IMR-90 (cell line): ENCODE results near the gene IRGQ. TPM values are rescaled to one million over a fixed set of nuclear protein-coding genes. Genes with fewer than 3 reads are reported as not detected.

Experiments used
- ATAC-seq: fragments of 200-7000 bp; cut with Tn5 transposase; 2 replicates; pipeline ENCODE4 v1.9.1; 2020; ENCODE audit warnings: low read depth, mild to moderate bottlenecking, moderate library complexity
- BruUV-seq: library from RNA; stranded (reverse); fragments of 400-500 nt; replicated peaks from 2 replicates; lab custom pipeline; 2021; lab: Mats Ljungman, UMichigan
- CTCF ChIA-PET: fragments of 300-600 bp; formaldehyde crosslinking; extraction: SDS; loops from one replicate; lab custom pipeline; 2021; ENCODE audit warnings: antibody characterized with exemption; lab: Yijun Ruan, JAX
- POLR2A ChIA-PET: fragments of 300-600 bp; sonication (Branson Sonifier 250); formaldehyde crosslinking; loops from one replicate; lab custom pipeline; 2022; ENCODE audit warnings: antibody characterized with exemption; ENCODE audit not compliant: unreplicated experiment; lab: Charles Lee
- DNase-seq: peaks from one replicate; pipeline ENCODE4 v3.0.0; 2013
- H2AFZ ChIP-seq: replicated peaks from 2 replicates; pipeline ENCODE3; 2013; ENCODE audit warnings: low read length, mild to moderate bottlenecking; ENCODE audit not compliant: poor library complexity
- H2AK5ac ChIP-seq: 2 replicates; pipeline ENCODE4 v1.6.1; 2013; ENCODE audit warnings: low read depth, low read length, inconsistent platforms
- H2AK9ac ChIP-seq: replicated peaks from 2 replicates; pipeline ENCODE3; 2013; ENCODE audit warnings: mild to moderate bottlenecking, low read depth, low read length, moderate library complexity; ENCODE audit not compliant: poor library complexity
- H2BK120ac ChIP-seq: 2 replicates; pipeline ENCODE4 v1.6.1; 2013; ENCODE audit warnings: low read depth, low read length, inconsistent platforms
- H2BK15ac ChIP-seq: 3 replicates; pipeline ENCODE4 v1.6.1; 2013; ENCODE audit warnings: low read depth, low read length, inconsistent platforms
- H2BK20ac ChIP-seq: 2 replicates; pipeline ENCODE4 v1.6.1; 2013; ENCODE audit warnings: low read depth, mild to moderate bottlenecking, inconsistent platforms, low read length, moderate library complexity
- H2BK5ac ChIP-seq: 2 replicates; pipeline ENCODE4 v1.6.1; 2013; ENCODE audit warnings: mild to moderate bottlenecking, low read depth, low read length, inconsistent platforms; ENCODE audit not compliant: poor library complexity, severe bottlenecking
- H3K14ac ChIP-seq: replicated peaks from 2 replicates; pipeline ENCODE4 v1.6.1; 2013; ENCODE audit warnings: low read depth, low read length, inconsistent platforms
- H3K18ac ChIP-seq: 2 replicates; pipeline ENCODE4 v1.6.1; 2013; ENCODE audit warnings: low read depth, low read length, control low read depth
- H3K23ac ChIP-seq: 2 replicates; pipeline ENCODE4 v1.6.1; 2013; ENCODE audit warnings: low read depth, low read length, inconsistent platforms
- H3K27ac ChIP-seq: 2 replicates; pipeline ENCODE4 v1.5.1; 2013; ENCODE audit warnings: mild to moderate bottlenecking, control low read depth, low read length; ENCODE audit not compliant: insufficient read depth
- H3K27me3 ChIP-seq: 2 replicates; pipeline ENCODE4 v1.6.1; 2013; ENCODE audit warnings: low read length; ENCODE audit not compliant: control insufficient read depth, insufficient read depth
- H3K36me3 ChIP-seq: 2 replicates; pipeline ENCODE4 v1.6.1; 2013; ENCODE audit warnings: low read length, mixed read lengths; ENCODE audit not compliant: control insufficient read depth, insufficient read depth
- H3K4ac ChIP-seq: 2 replicates; pipeline ENCODE4 v1.6.1; 2013; ENCODE audit warnings: low read depth, low read length, inconsistent platforms
- H3K4me1 ChIP-seq: 2 replicates; pipeline ENCODE4 v1.6.1; 2013; ENCODE audit warnings: low read length, mixed read lengths; ENCODE audit not compliant: control insufficient read depth, insufficient read depth
- H3K4me2 ChIP-seq: 2 replicates; pipeline ENCODE4 v1.6.1; 2013; ENCODE audit warnings: low read depth, mild to moderate bottlenecking, control low read depth, low read length, moderate library complexity
- H3K4me3 ChIP-seq: 2 replicates; pipeline ENCODE4 v1.5.1; 2013; ENCODE audit warnings: low read depth, mild to moderate bottlenecking, control low read depth, low read length, moderate library complexity; ENCODE audit not compliant: insufficient read depth
- H3K56ac ChIP-seq: 2 replicates; pipeline ENCODE4 v1.6.1; 2013; ENCODE audit warnings: low read length, inconsistent platforms; ENCODE audit not compliant: insufficient read depth; ENCODE audit errors: extremely low read depth
- H3K79me1 ChIP-seq, 2 experiments: 2 replicates each; pipeline ENCODE4 v1.6.1; 2013; ENCODE audit warnings: low read length in 2 of 2, inconsistent platforms in 1 of 2, low read depth in 1 of 2
- H3K9ac ChIP-seq: 2 replicates; pipeline ENCODE4 v1.6.1; 2013; ENCODE audit warnings: low read depth, low read length, control low read depth
- H3K9me1 ChIP-seq: 2 replicates; pipeline ENCODE4 v1.6.1; 2013; ENCODE audit warnings: low read length, inconsistent platforms; ENCODE audit not compliant: insufficient read depth
- H3K9me3 ChIP-seq: 2 replicates; pipeline ENCODE4 v1.6.1; 2013; ENCODE audit warnings: low read length; ENCODE audit not compliant: control insufficient read depth, insufficient read depth
- H4K20me1 ChIP-seq: 2 replicates; pipeline ENCODE4 v1.6.1; 2013; ENCODE audit warnings: low read length, inconsistent platforms; ENCODE audit not compliant: insufficient read depth
- H4K5ac ChIP-seq: 2 replicates; pipeline ENCODE4 v1.6.1; 2013; ENCODE audit warnings: mild to moderate bottlenecking, low read depth, low read length, control low read depth
- H4K8ac ChIP-seq, 2 experiments: 2 replicates each; pipeline ENCODE4 v1.6.1; 2013; ENCODE audit warnings: low read depth in 2 of 2, low read length in 2 of 2, control low read depth in 1 of 2, inconsistent platforms in 1 of 2
- H4K91ac ChIP-seq: 2 replicates; pipeline ENCODE4 v1.6.1; 2013; ENCODE audit warnings: low read depth, low read length, inconsistent platforms; ENCODE audit not compliant: insufficient read depth
- BHLHE40 ChIP-seq: fragments of 150-350 bp; IDR thresholded peaks from 2 replicates; pipeline ENCODE4 v1.6.1; 2016; ENCODE audit warnings: mild to moderate bottlenecking, low read depth, low read length
- CEBPB ChIP-seq: IDR thresholded peaks from 2 replicates; pipeline ENCODE4 v1.6.1; 2012; ENCODE audit warnings: low read depth, low read length, improper control_type of control experiment
- CHD1 ChIP-seq: IDR thresholded peaks from 2 replicates; pipeline ENCODE4 v1.6.1; 2012; ENCODE audit warnings: low read depth, low read length, improper control_type of control experiment
- FOS ChIP-seq: fragments of 150-350 bp; IDR thresholded peaks from 2 replicates; pipeline ENCODE4 v1.6.1; 2016; ENCODE audit warnings: low read depth, low read length
- MAFK ChIP-seq: IDR thresholded peaks from 2 replicates; pipeline ENCODE4 v1.6.1; 2012; ENCODE audit warnings: low read depth, low read length, improper control_type of control experiment
- MAZ ChIP-seq: IDR thresholded peaks from 2 replicates; pipeline ENCODE4 v1.6.1; 2012; ENCODE audit warnings: low read depth, mild to moderate bottlenecking, low read length, improper control_type of control experiment, moderate library complexity, borderline replicate concordance
- MXI1 ChIP-seq: IDR thresholded peaks from 2 replicates; pipeline ENCODE4 v1.6.1; 2012; ENCODE audit warnings: low read depth, mild to moderate bottlenecking, low read length, moderate library complexity, borderline replicate concordance
- NFE2L2 ChIP-seq: fragments of 150-350 bp; IDR thresholded peaks from 2 replicates; pipeline ENCODE4 v1.6.1; 2016; ENCODE audit warnings: low read depth, mild to moderate bottlenecking, low read length
- RAD21 ChIP-seq: IDR thresholded peaks from 2 replicates; pipeline ENCODE4 v1.6.1; 2012; ENCODE audit warnings: low read length, improper control_type of control experiment
- RCOR1 ChIP-seq: IDR thresholded peaks from 2 replicates; pipeline ENCODE4 v1.6.1; 2012; ENCODE audit warnings: mild to moderate bottlenecking, low read length, improper control_type of control experiment; ENCODE audit not compliant: insufficient replicate concordance
- RFX5 ChIP-seq: IDR thresholded peaks from 2 replicates; pipeline ENCODE4 v1.8.0; 2012; ENCODE audit warnings: low read depth, mild to moderate bottlenecking, low read length, moderate library complexity
- SMC3 ChIP-seq: fragments of 150-350 bp; IDR thresholded peaks from 2 replicates; pipeline ENCODE4 v1.6.1; 2016; ENCODE audit warnings: low read depth, mild to moderate bottlenecking, antibody characterized with exemption, low read length, moderate library complexity
- USF2 ChIP-seq: fragments of 150-350 bp; IDR thresholded peaks from 2 replicates; pipeline ENCODE4 v1.6.1; 2017; ENCODE audit warnings: mild to moderate bottlenecking, antibody characterized with exemption, low read length, low read depth
- WGBS, 2 experiments: methylation state at CpG; one replicate each; pipeline versions ENCODE4 v1.1.5 to v1.1.7; 2013; ENCODE audit warnings: missing lambda C conversion rate in 2 of 2; ENCODE audit not compliant: insufficient read length in 1 of 2; ENCODE audit errors: extremely low coverage in 2 of 2; 5-methylcytosine and 5-hydroxymethylcytosine counted together
- dilution Hi-C: fragments of 300-500 bp; cut with HindIII; formaldehyde crosslinking; loops from one replicate; pipeline ENCODE4 v1.14.3; 2018; ENCODE audit warnings: low sequenced_read_pairs; ENCODE audit not compliant: unreplicated experiment
- in situ Hi-C: fragments of 300-500 bp; cut with MboI; formaldehyde crosslinking; loops from 3 replicates; pipeline ENCODE4 v1.14.3; 2019; ENCODE audit warnings: low sequenced_read_pairs, inconsistent platforms, mixed read lengths
- intact Hi-C: fragments of 100-400 bp; cut with micrococcal nuclease; formaldehyde crosslinking; loops from 2 replicates; pipeline ENCODE4 v1.10.0; 2022
- polyA plus RNA-seq, 3 experiments: library from polyadenylated mRNA; depleted of rRNA; stranded (reverse); fragments of >200 nt; gene quantifications; 2 replicates each; pipeline ENCODE4 v1.2.3, GENCODE V29; 2012; ENCODE audit warnings: low replicate concordance in 1 of 3
- total RNA-seq: library from RNA; depleted of rRNA; stranded (reverse); fragments of >200 nt; gene quantifications from 2 replicates; pipeline ENCODE4 v1.2.3, GENCODE V29; 2012
- TF ChIP-seq, protein P1 (sequence below): fragments of 150-350 bp; IDR thresholded peaks from 2 replicates; pipeline ENCODE4 v1.6.1; 2016; ENCODE audit warnings: low read depth, mild to moderate bottlenecking, low read length, moderate library complexity, borderline replicate concordance
- TF ChIP-seq, protein P2 (sequence below): conservative IDR thresholded peaks from 2 replicates; pipeline ENCODE4 v1.5.1; 2012; ENCODE audit warnings: mild to moderate bottlenecking, low read depth, low read length, improper control_type of control experiment

IRGQ gene
- total and polyA plus RNA-seq, 2 of the 4 experiments (the other 2 are of a cell fraction), result 9.0 to 9.9 TPM

DNA sequence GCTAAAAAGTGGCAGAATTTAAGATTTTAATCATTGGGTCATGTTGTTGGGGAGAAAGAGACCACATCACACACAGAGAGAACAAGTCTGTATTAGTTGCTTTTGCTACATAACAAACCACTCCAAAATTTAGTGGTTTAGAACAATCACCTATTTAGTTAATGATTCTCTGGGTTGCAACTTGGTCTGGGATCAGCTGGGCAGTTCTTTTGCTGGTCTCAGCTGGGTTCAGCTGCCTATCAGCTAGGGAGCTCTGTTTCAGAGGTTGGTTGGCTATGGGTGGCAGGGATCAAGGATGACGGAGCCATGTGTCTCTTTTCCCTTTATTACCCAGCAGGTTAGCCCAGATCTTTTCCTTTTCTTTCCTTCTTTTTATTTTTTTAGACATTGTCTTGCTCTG is 11.4 kb downstream of the IRGQ start:
- CTCF ChIA-PET, result no interaction called here
- H3K14ac ChIP-seq, result no peak overlapping the region
- peaks cover under 1% of the 10 kb centered on the region for H4K20me1 ChIP-seq
- no peak overlapping the region for H4K91ac ChIP-seq
- no peak overlapping the region for H3K4me3 ChIP-seq
- no peak overlapping the region for H3K4ac ChIP-seq
- H2BK120ac ChIP-seq, result no peak overlapping the region
- peaks cover 10 to 27% of the 10 kb centered on the region in 2 experiments; a peak in 3 of 4 replicates for H3K79me1 ChIP-seq
- no peak overlapping the region for H3K9ac ChIP-seq
- in situ Hi-C loops, result no loop called here
- H3K23ac ChIP-seq, result no peak overlapping the region
- H3K56ac ChIP-seq, result no peak overlapping the region
- intact Hi-C loops, result no loop called here
- DNase-seq (no peak), ATAC-seq (no peak)
- no peaks in the 10 kb centered on the region for H3K9me3 ChIP-seq
- TF ChIP-seq MXI1 (no peak), NFE2L2 (no peak), CEBPB (no peak), MAZ (no peak), RFX5 (no peak), BHLHE40 (no peak), CHD1 (no peak), USF2 (no peak), MAFK (no peak), SMC3 (no peak), RAD21 (no peak), FOS (no peak), RCOR1 (no peak)
- TF ChIP-seq, protein P1, sequence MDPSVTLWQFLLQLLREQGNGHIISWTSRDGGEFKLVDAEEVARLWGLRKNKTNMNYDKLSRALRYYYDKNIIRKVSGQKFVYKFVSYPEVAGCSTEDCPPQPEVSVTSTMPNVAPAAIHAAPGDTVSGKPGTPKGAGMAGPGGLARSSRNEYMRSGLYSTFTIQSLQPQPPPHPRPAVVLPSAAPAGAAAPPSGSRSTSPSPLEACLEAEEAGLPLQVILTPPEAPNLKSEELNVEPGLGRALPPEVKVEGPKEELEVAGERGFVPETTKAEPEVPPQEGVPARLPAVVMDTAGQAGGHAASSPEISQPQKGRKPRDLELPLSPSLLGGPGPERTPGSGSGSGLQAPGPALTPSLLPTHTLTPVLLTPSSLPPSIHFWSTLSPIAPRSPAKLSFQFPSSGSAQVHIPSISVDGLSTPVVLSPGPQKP, result no peak
- TF ChIP-seq, protein P2, sequence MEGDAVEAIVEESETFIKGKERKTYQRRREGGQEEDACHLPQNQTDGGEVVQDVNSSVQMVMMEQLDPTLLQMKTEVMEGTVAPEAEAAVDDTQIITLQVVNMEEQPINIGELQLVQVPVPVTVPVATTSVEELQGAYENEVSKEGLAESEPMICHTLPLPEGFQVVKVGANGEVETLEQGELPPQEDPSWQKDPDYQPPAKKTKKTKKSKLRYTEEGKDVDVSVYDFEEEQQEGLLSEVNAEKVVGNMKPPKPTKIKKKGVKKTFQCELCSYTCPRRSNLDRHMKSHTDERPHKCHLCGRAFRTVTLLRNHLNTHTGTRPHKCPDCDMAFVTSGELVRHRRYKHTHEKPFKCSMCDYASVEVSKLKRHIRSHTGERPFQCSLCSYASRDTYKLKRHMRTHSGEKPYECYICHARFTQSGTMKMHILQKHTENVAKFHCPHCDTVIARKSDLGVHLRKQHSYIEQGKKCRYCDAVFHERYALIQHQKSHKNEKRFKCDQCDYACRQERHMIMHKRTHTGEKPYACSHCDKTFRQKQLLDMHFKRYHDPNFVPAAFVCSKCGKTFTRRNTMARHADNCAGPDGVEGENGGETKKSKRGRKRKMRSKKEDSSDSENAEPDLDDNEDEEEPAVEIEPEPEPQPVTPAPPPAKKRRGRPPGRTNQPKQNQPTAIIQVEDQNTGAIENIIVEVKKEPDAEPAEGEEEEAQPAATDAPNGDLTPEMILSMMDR, result no peak
- no peaks in the 10 kb centered on the region for H3K4me1 ChIP-seq
- no peak overlapping the region for H4K5ac ChIP-seq
- H3K27ac ChIP-seq, result no peak overlapping the region
- no peak overlapping the region for H3K18ac ChIP-seq
- H3K9me1 ChIP-seq, result peaks cover 11% of the 10 kb centered on the region
- no peak overlapping the region for H2BK5ac ChIP-seq
- BruUV-seq, result no TSS peak
- H3K27me3 ChIP-seq, result no peaks in the 10 kb centered on the region
- dilution Hi-C loops, result no loop called here
- H2AFZ ChIP-seq, result no peak overlapping the region
- whole genome bisulfite sequencing, 2 experiments, result no CpG with 5 or more reads among the region's 1 CpG
- POLR2A ChIA-PET, result interaction anchor here (0.6 kb wide), 1 partner anchor 20 kb away, joined by 3 read pairs; no protein-coding TSS in a partner anchor
- H3K36me3 ChIP-seq, result peaks cover 11% of the 10 kb centered on the region
- no peak overlapping the region for H3K4me2 ChIP-seq
- H2AK5ac ChIP-seq, result no peak overlapping the region
- H2BK15ac ChIP-seq, result no peak overlapping the region
- H2AK9ac ChIP-seq, result peak overlapping the region; percentile 58
- no peak overlapping the region for H4K8ac ChIP-seq
- H2BK20ac ChIP-seq, result no peak overlapping the region
